Fibroblast of skin of right biceps (primary cell): Measurements from ENCODE around the gene GALK2.

Experiments used
- DNase-seq: peaks from one replicate; pipeline ENCODE4 v3.0.0-alpha.2; 2013

GALK2 gene

DNA sequence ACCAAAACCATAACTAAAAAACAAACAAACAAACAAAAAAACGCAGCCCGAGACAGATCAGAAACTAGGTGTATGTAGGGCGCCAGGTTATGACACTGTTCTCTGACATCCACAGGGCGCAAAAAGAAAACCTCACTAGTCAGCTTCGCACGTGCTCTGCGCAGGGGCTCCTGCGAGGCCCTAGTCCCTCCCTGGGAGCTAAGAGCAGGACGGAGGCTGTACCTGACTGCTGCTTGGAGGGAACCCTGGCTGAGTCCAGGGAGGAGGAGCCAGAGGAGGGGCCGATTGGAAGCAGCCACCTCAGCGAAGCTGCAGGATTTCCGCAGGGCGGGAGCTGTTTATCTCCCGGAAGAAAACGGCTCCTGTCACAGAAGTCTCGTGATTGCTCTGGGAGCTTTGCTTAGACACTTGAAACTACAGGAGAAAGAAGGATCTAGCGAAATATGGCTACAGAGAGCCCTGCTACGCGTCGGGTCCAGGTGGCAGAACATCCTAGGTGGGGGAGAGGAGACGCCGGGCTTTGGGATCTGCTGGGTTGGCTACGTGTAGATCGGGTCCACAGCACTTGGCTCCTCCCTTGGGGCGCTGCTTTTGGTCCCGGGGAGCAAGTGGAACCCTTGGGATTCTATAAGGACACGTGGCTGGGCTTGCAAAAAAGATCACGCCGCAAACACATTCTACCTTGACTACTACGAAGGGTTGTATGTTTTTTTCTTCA, at the start of gene GALK2:
Gene GALK2, plus strand, starts transcription at position 368 of the 718 bp plus-strand sequence. Its CDS starts 76 bp downstream, at position 444.
- peak; percentile 84 for DNase-seq

DNA sequence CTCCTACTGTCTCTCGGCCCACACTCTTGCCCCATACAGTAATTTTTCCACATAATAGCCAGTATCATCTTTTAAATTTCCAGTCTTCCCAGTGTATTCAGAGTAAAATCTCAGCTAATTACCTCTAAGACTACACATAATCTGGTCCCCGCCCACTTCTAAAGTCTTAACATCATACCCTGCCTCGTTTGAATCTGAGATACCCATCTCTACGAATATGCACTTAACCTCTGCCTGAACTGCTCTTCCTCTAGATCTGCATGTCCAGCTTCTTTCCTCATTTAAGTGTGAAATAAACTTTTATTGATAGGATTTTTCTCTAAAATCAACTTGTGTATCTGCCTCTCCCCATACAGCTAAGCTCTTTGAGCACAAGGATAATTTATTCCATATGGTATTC, 49.2 kb upstream of the GALK2 start:
- no peak for DNase-seq

GRCh38 chr15:49121901-49122300, 48.1 kb upstream of the GALK2 start:
- DNase-seq = no peak

GRCh38 chr15:49122541-49123062, 47.4 kb upstream of the GALK2 start:
- DNase-seq = no peak

GRCh38 chr15:49124371-49124770, 45.7 kb upstream of the GALK2 start:
- no peak for DNase-seq

- DNase-seq = no peak
These were observed 38.6 kb upstream of the GALK2 start for GRCh38 chr15:49131403-49131802.

GRCh38 chr15:49134683-49135341, 35.2 kb upstream of the GALK2 start:
- peak; percentile 33 for DNase-seq

DNA sequence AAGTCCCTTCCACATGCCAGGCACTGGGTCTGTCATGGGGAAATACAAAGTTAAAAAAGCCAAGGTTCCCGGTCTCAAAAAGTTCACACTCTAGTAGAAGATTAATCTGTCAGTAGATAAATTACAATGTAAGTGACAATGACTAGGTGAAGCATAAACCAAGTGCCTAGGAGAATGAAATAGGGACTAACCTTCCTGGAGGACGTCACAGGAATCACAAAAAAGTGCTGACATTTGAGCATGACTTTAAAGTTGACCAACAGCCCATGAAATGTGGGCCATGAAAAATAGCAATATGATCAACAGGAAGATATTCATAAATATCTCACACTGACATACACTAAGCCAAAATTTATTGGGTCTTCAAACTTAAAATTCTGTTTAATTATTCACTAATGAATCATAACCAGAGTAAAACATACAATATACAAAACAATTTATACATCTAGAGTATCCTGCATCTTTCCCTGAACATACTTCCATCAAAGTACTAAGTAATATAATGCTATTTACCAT, 34.6 kb upstream of the GALK2 start:
- no peak for DNase-seq

- DNase-seq = peak; percentile 90
These were observed 34.1 kb upstream of the GALK2 start for GRCh38 chr15:49135911-49136310.

- peak; percentile 62 for DNase-seq
These were observed 32.2 kb upstream of the GALK2 start for GRCh38 chr15:49137861-49138260.

- peak; percentile 65 for DNase-seq
These were observed 24.1 kb upstream of the GALK2 start for GRCh38 chr15:49145651-49146609.

DNA sequence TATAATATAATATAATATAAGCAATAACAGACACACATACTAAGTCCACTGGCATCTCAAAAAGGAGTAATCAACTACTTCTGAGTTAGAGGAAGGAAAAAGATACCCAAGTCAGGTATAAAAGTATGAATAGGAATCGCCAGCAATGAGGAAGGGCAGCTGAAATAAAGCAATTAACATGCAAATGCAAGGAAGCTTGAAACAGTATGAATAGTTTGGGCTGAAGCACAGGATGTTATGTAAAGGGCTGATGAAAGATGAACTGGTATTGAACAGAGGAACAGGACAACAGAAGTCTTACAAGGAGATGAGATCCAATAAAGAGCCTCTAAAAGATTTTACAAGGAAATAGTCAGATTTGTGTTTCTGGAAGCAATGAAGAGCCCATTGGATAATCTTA, 21.7 kb upstream of the GALK2 start:
- DNase-seq = no peak

DNA sequence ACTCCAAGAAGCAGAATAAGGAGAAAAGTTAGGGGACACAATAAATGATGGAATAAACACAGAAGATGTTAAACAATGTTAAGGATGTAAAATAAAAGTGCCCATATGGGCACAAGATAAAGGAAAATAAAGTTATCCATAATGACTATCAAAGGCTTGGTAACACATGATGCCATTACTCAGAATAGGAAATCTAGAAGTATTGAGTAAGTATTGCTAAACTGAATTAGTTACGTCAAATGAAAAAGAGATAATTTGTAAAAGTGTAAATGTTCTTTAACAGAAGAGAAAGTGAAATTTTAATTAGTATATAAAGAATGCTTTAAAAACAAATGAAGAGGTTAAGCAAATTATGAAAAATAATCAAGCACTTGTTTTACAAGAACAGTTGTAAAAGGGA, 21.3 kb upstream of the GALK2 start:
- no peak for DNase-seq

GRCh38 chr15:49151831-49152230, 18.2 kb upstream of the GALK2 start:
- DNase-seq = no peak

GRCh38 chr15:49152552-49153312, 17.3 kb upstream of the GALK2 start:
- DNase-seq = no peak

DNA sequence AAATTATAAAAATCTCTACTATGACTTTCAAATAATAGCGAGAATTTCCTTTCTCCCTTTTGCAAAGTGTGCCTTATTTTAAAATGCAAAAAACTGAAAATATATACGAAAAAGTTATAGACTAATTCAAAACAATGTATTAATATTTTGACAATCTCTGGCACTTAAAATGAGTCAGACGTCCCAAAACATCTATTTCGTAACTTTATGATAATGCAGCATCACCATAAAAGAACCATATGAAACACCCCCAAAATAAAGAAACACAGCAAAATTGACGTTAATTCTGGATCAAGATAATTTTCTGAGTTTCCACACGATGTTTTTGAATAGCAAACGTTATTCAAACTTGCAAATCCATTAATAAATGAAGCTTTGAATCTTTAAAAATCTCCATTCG, 15.7 kb upstream of the GALK2 start:
- DNase-seq = no peak

- no peak for DNase-seq
These were observed 15.3 kb upstream of the GALK2 start for GRCh38 chr15:49154799-49155109.

- peak; percentile 98 for DNase-seq
These were observed 14.8 kb upstream of the GALK2 start, which contains the start of gene COPS2 for GRCh38 chr15:49155110-49155833. COPS2 (minus strand) TSS chr15:49155599; CDS start chr15:49155578, 21 bp downstream.

DNA sequence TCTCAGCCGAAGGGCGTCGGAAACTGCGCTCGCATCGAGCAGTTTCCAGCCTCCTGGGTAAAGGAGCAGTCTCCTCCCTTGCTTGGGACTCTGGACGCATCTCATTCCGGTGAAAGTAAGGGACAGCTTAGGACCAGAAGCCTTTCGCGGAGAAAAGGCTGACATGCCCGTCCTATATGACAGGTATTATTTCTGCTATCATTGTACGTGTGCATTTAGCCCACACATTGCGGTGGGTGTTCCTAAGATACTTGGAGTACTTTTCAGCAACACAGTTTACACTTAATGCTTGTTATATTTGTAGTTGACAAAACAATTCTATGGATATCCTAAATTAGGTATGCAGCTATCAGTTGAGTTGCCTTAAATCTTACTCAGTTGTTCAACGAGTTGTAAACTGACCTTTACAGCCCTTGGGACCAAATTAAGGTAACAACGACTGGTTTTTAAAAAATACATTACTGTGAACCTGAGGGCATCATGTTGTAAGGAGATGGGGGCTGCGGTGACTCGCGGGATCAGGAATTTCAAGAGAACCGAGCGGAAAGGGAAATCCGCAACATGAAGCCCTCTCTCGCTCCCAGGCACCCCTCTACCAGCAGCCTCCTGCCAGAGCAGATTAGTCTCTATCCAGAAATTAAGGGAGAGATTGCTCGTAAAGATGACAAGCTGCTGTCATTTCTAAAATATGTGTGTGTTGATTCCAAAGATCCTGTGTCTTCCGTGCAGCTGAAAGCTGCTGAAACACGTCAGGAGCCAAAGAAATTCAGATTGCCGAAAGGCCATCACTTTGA, 14.0 kb upstream of the GALK2 start:
- DNase-seq = peak; percentile 38

DNA sequence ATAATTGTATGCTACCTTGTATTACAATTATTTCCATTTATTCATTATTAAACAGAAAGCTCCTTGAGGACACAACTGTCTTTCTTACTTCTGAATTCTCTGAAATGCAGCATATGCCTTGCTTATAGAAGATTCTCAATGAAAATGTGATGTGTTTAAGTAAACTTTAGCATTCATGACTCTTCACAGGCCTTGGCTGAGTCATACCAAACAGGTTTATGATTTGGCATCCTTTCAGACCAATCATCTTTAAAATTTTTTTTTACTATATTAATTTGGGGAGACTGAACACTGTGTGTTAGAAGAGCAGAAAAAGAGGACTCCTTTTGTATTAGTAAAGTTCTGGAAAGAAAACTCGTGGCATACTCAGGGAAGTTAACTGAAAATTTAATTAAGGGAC, 6.4 kb upstream of the GALK2 start:
- DNase-seq = no peak

GRCh38 chr15:49164865-49165264, 5.2 kb upstream of the GALK2 start:
- DNase-seq = no peak
